Measurements from ENCODE around the gene CCL5. TPM values are rescaled to one million over a fixed set of nuclear protein-coding genes. Genes with fewer than 3 reads are reported as not detected.

CCL5 gene
- total RNA-seq, 2 donors from 2014 or later, result 0.66 to 4.9 TPM

- no peak for TF ChIP-seq POLR2A (IDR thresholded peaks at IDR 0.05)
- H3K4me1 ChIP-seq, result no peaks in the 10 kb centered on the region
- intact Hi-C loops (cut with DNase I), result no loop called here
- H3K27ac ChIP-seq, result no peak overlapping the region
- DNase-seq, result no peak
- H3K27me3 ChIP-seq, result no peaks in the 10 kb centered on the region
- H3K9me3 ChIP-seq, result no peaks in the 10 kb centered on the region
- no peak overlapping the region for H3K4me3 ChIP-seq
- WGBS, 2 donors, result 69 to 84% methylated on average over 3 of the region's 3 CpGs
- H3K36me3 ChIP-seq (replicated peaks in 1 of 2; ENCODE audit: insufficient read depth in 1 of 2, low read depth in 2 of 2), result no peaks in the 10 kb centered on the region
- no peak for ATAC-seq
Observed at GRCh38 chr17:35918665-35919064, 38.5 kb upstream of the CCL5 start.

GRCh38 chr17:35917519-35918213, 37.5 kb upstream of the CCL5 start:
- 90% methylated on average over 24 to 27 of the region's 29 CpGs for WGBS, 2 donors
- no peak for ATAC-seq

GRCh38 chr17:35915153-35915964, 35.2 kb upstream of the CCL5 start:
- no peaks in the 10 kb centered on the region for H3K36me3 ChIP-seq (replicated peaks in 1 of 2; ENCODE audit: insufficient read depth in 1 of 2, low read depth in 2 of 2)

More at GRCh38 chr17:35917519-35918213, 37.5 kb upstream of the CCL5 start:
- H3K27ac ChIP-seq, result no peak overlapping the region
- no peaks in the 10 kb centered on the region for H3K4me1 ChIP-seq
- no peak for TF ChIP-seq CTCF (IDR thresholded peaks at IDR 0.05)
- TF ChIP-seq POLR2A (IDR thresholded peaks at IDR 0.05), result no peak
- no peak overlapping the region for H3K4me3 ChIP-seq
- DNase-seq, result no peak
- H3K27me3 ChIP-seq, result no peaks in the 10 kb centered on the region
- no peaks in the 10 kb centered on the region for H3K9me3 ChIP-seq
- intact Hi-C loops (cut with DNase I), result no loop called here
- H3K36me3 ChIP-seq (replicated peaks in 1 of 2; ENCODE audit: insufficient read depth in 1 of 2, low read depth in 2 of 2), result no peaks in the 10 kb centered on the region

GRCh38 chr17:35914354-35914753, 34.2 kb upstream of the CCL5 start:
- no peaks in the 10 kb centered on the region for H3K27me3 ChIP-seq
- DNase-seq (no peak), ATAC-seq (no peak)
- H3K27ac ChIP-seq, result no peak overlapping the region
- no peaks in the 10 kb centered on the region for H3K4me1 ChIP-seq
- intact Hi-C loops (cut with DNase I), result no loop called here
- 71% methylated on average over 1 of the region's 1 CpG; no CpG with 5 or more reads in 1 of the 2 donors for WGBS, 2 donors
- no peak overlapping the region for H3K4me3 ChIP-seq
- no peaks in the 10 kb centered on the region for H3K36me3 ChIP-seq (replicated peaks in 1 of 2; ENCODE audit: insufficient read depth in 1 of 2, low read depth in 2 of 2)
- no peaks in the 10 kb centered on the region for H3K9me3 ChIP-seq
- no peak for TF ChIP-seq POLR2A (IDR thresholded peaks at IDR 0.05)

More at GRCh38 chr17:35915153-35915964, 35.2 kb upstream of the CCL5 start:
- Histone ChIP-seq H3K4me1 (no peaks in the 10 kb centered on the region), H3K27me3 (no peaks in the 10 kb centered on the region), H3K4me3 (no peak overlapping the region), H3K27ac (no peak overlapping the region), H3K9me3 (no peaks in the 10 kb centered on the region)
- ATAC-seq, result no peak
- 58 to 67% methylated on average over 1 to 3 of the region's 3 CpGs for WGBS, 2 donors
- TF ChIP-seq CTCF (IDR thresholded peaks at IDR 0.05) (no peak), POLR2A (IDR thresholded peaks at IDR 0.05) (no peak)
- no peak for DNase-seq
- intact Hi-C loops (cut with DNase I), result no loop called here

- no peaks in the 10 kb centered on the region for H3K27me3 ChIP-seq
- WGBS, 2 donors, result 76 to 81% methylated on average over 4 of the region's 4 CpGs
- TF ChIP-seq CTCF (IDR thresholded peaks at IDR 0.05) (no peak), POLR2A (IDR thresholded peaks at IDR 0.05) (no peak)
- H3K27ac ChIP-seq, result no peak overlapping the region
- DNase-seq, result no peak
- H3K36me3 ChIP-seq (replicated peaks in 1 of 2; ENCODE audit: insufficient read depth in 1 of 2, low read depth in 2 of 2), result no peaks in the 10 kb centered on the region
- no peaks in the 10 kb centered on the region for H3K9me3 ChIP-seq
- intact Hi-C loops (cut with DNase I), result no loop called here
- H3K4me3 ChIP-seq, result no peak overlapping the region
- ATAC-seq, result no peak
- H3K4me1 ChIP-seq, result no peaks in the 10 kb centered on the region
Observed at GRCh38 chr17:35913609-35914008, 33.4 kb upstream of the CCL5 start.
